ENCODE results near the gene CDH7. TPM values are rescaled to one million over a fixed set of nuclear protein-coding genes. Genes with fewer than 3 reads are reported as not detected.

Gene CDH7, protein sequence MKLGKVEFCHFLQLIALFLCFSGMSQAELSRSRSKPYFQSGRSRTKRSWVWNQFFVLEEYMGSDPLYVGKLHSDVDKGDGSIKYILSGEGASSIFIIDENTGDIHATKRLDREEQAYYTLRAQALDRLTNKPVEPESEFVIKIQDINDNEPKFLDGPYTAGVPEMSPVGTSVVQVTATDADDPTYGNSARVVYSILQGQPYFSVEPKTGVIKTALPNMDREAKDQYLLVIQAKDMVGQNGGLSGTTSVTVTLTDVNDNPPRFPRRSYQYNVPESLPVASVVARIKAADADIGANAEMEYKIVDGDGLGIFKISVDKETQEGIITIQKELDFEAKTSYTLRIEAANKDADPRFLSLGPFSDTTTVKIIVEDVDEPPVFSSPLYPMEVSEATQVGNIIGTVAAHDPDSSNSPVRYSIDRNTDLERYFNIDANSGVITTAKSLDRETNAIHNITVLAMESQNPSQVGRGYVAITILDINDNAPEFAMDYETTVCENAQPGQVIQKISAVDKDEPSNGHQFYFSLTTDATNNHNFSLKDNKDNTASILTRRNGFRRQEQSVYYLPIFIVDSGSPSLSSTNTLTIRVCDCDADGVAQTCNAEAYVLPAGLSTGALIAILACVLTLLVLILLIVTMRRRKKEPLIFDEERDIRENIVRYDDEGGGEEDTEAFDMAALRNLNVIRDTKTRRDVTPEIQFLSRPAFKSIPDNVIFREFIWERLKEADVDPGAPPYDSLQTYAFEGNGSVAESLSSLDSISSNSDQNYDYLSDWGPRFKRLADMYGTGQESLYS
- total RNA-seq: under 0.01 TPM in 1 of 2 replicates, not detected in the other

DNA sequence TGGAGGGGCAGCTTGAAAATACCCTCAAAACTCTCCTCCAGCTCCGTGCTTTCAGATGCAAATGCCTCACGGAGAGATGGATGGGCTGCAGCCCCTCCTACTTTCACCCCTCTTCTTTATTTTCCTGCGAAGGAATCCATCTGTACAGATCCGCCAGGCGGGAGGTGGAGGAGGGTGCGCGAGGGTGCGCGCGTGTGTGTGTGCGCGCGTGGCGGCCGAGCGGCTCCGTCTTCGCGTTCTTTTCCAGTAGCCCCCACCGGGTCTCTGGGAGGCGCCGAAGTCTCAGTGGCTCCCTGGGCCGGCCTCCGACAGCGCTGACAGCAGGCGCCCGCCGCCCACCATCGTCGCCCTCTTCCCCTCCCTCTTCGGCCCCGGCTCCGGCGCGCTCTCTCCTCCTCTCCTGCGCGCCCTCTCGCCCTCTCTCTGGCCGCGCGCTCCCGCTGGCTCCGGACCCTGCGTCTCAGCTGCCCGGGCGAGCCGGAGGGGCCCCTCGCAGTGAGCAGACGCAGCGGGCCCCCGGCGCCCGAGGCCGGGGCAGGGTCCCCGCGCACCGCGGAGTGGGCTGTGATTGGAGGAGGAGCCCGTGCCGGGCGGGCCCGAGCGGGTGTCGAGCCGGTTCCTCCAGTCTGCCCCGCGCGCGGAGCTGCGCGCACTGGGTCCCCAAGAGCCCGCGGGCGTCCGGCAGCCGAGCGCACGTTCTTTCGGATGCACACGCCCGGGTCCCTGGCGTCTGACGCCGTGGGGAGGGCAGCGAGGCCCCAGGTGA, at the start of gene CDH7:
Gene CDH7 (plus strand): TSS at position 624 of the 766 bp plus-strand sequence. CDS start 11,831 bp downstream, outside the sequence.

All from epithelial cell of umbilical artery (primary cell).